Measurements from ENCODE around the gene IDE.
"Not testable (repeated sequence)": the region's sequence is repeated elsewhere in the genome, so short reads cannot be mapped to it uniquely, and the experiment has no call there.

GRCh38 chr10:92402234-92402633, 171.7 kb downstream of the IDE start:
- TF ChIP-seq CTCF (IDR thresholded peaks at IDR 0.05; ENCODE audit: borderline replicate concordance, extremely low read depth, low read length, poor library complexity, severe bottlenecking); EZH2 (IDR thresholded peaks at IDR 0.05; ENCODE audit: borderline replicate concordance, low read depth, low read length, severe bottlenecking): not testable (repeated sequence)

Measured in DND-41 (cell line).